ENCODE data around the gene SLC5A6.

GRCh38 chr2:27221166-27221565 lies 9.1 kb upstream of the SLC5A6 start:
- no peak for TF ChIP-seq ARNT (IDR thresholded peaks at IDR 0.05)
- TF ChIP-seq ELF4 (IDR thresholded peaks at IDR 0.05) = no peak
- TF ChIP-seq FOXA1 (IDR thresholded peaks at IDR 0.05) = no peak
- TF ChIP-seq PKNOX1 (IDR thresholded peaks at IDR 0.05) = no peak
- no peak for TF ChIP-seq SP1 (IDR thresholded peaks at IDR 0.05)
- TF ChIP-seq FOXM1 (IDR thresholded peaks at IDR 0.05; ENCODE audit: borderline replicate concordance) = no peak
- TF ChIP-seq BHLHE40 (IDR thresholded peaks at IDR 0.05; ENCODE audit: borderline replicate concordance) = no peak
- TF ChIP-seq HDGF (IDR thresholded peaks at IDR 0.05; ENCODE audit: borderline replicate concordance) = no peak
- TF ChIP-seq SUZ12 (IDR thresholded peaks at IDR 0.05) = no peak
- TF ChIP-seq NFRKB (IDR thresholded peaks at IDR 0.05) = no peak
- no peak for TF ChIP-seq CTBP1 (IDR thresholded peaks at IDR 0.05; ENCODE audit: borderline replicate concordance)
- TF ChIP-seq FOXK2 (IDR thresholded peaks at IDR 0.05) = no peak

Measured in HEK293T (cell line).